Activated B cell treated with CpG ODN at 0.5 μM for 24 hours (primary cell): ENCODE measurements around the gene KIRREL3. TPM values are rescaled to one million over a fixed set of nuclear protein-coding genes. Genes with fewer than 3 reads are reported as not detected.
"Not testable (repeated sequence)": the region's sequence is repeated elsewhere in the genome, so short reads cannot be mapped to it uniquely, and the experiment has no call there.

Experiments
- ATAC-seq: fragments of 200-7000 bp; cut with Tn5 transposase; one replicate; pipeline ENCODE4 v1.10.0; 2021; ENCODE audit warnings: low read depth, mild to moderate bottlenecking, moderate library complexity
- CTCF ChIA-PET: fragments of 350-600 bp; sonication (Branson Sonifier 250); formaldehyde crosslinking; loops from one replicate; lab custom pipeline; 2021; ENCODE audit warnings: antibody characterized with exemption; lab: Charles Lee
- POLR2A ChIA-PET: fragments of 350-600 bp; sonication (Branson Sonifier 250); formaldehyde crosslinking; loops from one replicate; lab custom pipeline; 2021; ENCODE audit warnings: antibody characterized with exemption; lab: Charles Lee
- DNase-seq: peaks from one replicate; pipeline ENCODE4 v3.0.0; 2022
- H3K27ac Mint-ChIP-seq: one replicate; pipeline ENCODE4 v1.8.0; 2020; ENCODE audit warnings: mixed read lengths
- H3K27me3 Mint-ChIP-seq: one replicate; pipeline ENCODE4 v1.8.0; 2021; ENCODE audit warnings: mixed read lengths
- H3K36me3 Mint-ChIP-seq: one replicate; pipeline ENCODE4 v1.8.0; 2021; ENCODE audit warnings: low read depth, mixed read lengths
- H3K4me1 Mint-ChIP-seq: one replicate; pipeline ENCODE4 v1.8.0; 2021; ENCODE audit warnings: mixed read lengths
- H3K4me3 Mint-ChIP-seq: one replicate; pipeline ENCODE4 v1.8.0; 2020; ENCODE audit warnings: mild to moderate bottlenecking, mixed read lengths
- H3K9me3 Mint-ChIP-seq: one replicate; pipeline ENCODE4 v1.8.0; 2020; ENCODE audit warnings: mixed read lengths
- intact Hi-C: fragments of 100-400 bp; cut with micrococcal nuclease; formaldehyde crosslinking; loops from one replicate; pipeline ENCODE4 v1.15.1; 2024
- total RNA-seq: library from RNA; stranded (reverse); gene quantifications from 2 replicates; pipeline ENCODE4 v1.2.3, GENCODE V29; 2022
- TF ChIP-seq, protein P1 (sequence below): fragments of 200-600 bp; IDR thresholded peaks from one replicate; pipeline ENCODE4 v1.8.0; 2022; ENCODE audit warnings: antibody characterized with exemption, mild to moderate bottlenecking

KIRREL3 gene
- total RNA-seq, 1 donor from 2014 or later, result not detected

DNA sequence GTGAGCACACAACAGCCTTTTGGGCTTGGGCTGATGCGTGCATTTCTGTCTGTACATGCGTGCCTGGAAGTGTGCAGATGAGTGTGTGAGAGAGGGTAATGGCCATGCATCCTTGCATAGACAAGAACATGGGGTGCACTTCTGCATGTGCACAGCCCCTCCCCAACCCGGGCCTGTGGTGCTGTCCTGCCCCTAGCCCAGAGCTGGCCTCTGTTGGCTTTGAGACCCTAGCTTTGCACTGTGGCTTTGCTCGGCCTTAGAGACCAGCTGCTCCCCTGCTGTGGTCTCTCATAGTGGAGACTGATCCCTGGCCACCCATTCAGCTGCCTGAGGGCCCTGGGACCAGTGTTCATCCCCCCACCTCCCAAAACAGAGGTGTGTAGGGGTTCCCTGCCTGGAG lies 619.7 kb downstream of the KIRREL3 start:
- Mint-ChIP-seq H3K4me3 (no peak overlapping the region), H3K27me3 (no peaks in the 10 kb centered on the region), H3K4me1 (no peaks in the 10 kb centered on the region), H3K27ac (no peak overlapping the region), H3K36me3 (no peaks in the 10 kb centered on the region), H3K9me3 (no peaks in the 10 kb centered on the region)
- no peak for DNase-seq
- intact Hi-C loops, result no loop called here
- POLR2A ChIA-PET, result no interaction called here
- ATAC-seq, result no peak
- CTCF ChIA-PET, result no interaction called here
- TF ChIP-seq, protein P1, sequence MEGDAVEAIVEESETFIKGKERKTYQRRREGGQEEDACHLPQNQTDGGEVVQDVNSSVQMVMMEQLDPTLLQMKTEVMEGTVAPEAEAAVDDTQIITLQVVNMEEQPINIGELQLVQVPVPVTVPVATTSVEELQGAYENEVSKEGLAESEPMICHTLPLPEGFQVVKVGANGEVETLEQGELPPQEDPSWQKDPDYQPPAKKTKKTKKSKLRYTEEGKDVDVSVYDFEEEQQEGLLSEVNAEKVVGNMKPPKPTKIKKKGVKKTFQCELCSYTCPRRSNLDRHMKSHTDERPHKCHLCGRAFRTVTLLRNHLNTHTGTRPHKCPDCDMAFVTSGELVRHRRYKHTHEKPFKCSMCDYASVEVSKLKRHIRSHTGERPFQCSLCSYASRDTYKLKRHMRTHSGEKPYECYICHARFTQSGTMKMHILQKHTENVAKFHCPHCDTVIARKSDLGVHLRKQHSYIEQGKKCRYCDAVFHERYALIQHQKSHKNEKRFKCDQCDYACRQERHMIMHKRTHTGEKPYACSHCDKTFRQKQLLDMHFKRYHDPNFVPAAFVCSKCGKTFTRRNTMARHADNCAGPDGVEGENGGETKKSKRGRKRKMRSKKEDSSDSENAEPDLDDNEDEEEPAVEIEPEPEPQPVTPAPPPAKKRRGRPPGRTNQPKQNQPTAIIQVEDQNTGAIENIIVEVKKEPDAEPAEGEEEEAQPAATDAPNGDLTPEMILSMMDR, result no peak

DNA sequence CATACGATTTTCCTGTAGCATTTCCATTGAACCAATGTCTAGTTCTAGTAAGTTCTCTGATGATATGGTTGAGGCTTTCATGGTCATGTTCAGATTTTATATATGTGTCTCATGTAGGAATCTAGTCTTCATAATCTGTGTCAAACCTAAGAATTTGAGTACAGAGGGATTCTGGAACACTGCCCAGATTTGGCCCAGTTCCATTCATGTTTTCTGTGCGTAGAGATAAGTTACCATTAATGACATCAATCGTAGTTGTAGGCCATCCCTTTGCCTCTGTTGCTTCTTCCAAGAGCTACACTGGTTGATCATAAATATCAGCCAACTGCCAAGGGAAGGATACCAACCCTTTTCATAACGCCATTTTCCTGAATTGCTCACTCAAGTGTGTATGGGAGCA lies 621.8 kb downstream of the KIRREL3 start:
- Mint-ChIP-seq H3K27me3 (no peaks in the 10 kb centered on the region), H3K27ac (no peak overlapping the region), H3K4me3 (no peak overlapping the region), H3K36me3 (no peaks in the 10 kb centered on the region), H3K4me1 (no peaks in the 10 kb centered on the region), H3K9me3 (no peaks in the 10 kb centered on the region)
- CTCF ChIA-PET, result no interaction called here
- ATAC-seq, result no peak
- TF ChIP-seq, protein P1, result no peak
- no peak for DNase-seq
- POLR2A ChIA-PET, result no interaction called here
- intact Hi-C loops, result no loop called here

DNA sequence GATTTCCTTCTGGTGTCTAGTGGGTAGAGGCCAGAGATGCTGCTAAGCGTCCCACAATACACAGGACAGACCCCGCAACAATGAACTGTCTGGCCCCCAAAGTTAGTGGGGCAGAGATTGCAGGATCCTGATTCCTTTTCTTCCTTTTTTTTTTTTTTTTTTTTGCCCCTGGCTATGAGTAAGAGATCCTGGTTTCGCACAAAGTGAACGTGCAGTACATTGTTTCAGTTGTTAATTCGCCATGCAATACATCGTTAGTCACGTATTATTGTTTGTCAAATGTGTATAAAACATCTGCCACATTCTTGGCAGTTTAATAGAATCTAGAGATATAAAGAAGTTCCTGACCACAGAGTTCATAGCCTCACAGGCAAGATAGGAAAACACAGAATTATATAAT lies 624.8 kb downstream of the KIRREL3 start:
- Mint-ChIP-seq H3K27ac (no peak overlapping the region), H3K4me1 (no peaks in the 10 kb centered on the region), H3K36me3 (no peaks in the 10 kb centered on the region), H3K27me3 (no peaks in the 10 kb centered on the region), H3K4me3 (no peak overlapping the region), H3K9me3 (no peaks in the 10 kb centered on the region)
- TF ChIP-seq, protein P1, result no peak
- DNase-seq, result no peak
- ATAC-seq, result no peak
- CTCF ChIA-PET, result no interaction called here
- intact Hi-C loops, result no loop called here
- POLR2A ChIA-PET, result no interaction called here

DNA sequence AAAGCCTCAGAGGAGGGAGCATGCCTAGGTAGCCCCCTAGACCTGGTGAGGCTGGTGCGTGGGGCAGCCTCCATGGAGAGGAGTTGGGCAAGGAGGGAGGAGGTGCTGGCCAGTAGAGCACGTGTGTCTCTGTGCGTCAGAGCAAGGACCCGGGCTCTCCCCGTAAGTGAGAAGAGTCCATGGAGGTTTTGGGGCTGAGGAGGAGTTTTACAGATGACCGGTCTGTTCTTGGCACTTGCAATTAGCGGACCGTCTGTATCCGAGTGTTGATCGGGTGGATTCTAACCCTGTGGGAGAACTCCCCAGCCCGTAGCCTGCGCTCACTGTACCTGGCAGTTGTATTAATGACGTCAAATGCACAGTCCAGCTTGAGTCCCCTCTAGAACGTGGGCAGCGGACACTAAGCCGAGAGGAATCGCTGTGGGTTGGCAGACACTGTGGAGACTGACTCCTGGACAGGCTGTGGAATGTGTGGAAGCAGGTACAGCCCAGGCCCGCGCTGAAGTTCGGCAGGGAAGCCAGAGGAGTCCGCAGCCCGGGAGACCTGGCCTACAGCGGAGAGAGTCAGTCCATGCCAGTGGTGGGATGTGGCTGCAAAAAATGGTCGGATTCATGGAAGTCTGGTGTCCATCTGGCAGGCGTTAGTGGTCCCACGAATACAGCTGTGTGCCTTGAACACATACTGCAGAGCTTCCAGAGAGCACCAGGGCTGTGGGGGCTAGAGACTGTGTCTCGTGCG lies 625.8 kb downstream of the KIRREL3 start:
- POLR2A ChIA-PET, H3K4me1 Mint-ChIP-seq, ATAC-seq, H3K27me3 Mint-ChIP-seq, DNase-seq, H3K27ac Mint-ChIP-seq, H3K4me3 Mint-ChIP-seq, H3K36me3 Mint-ChIP-seq, intact Hi-C loops, H3K9me3 Mint-ChIP-seq, CTCF ChIA-PET: not testable (repeated sequence)

DNA sequence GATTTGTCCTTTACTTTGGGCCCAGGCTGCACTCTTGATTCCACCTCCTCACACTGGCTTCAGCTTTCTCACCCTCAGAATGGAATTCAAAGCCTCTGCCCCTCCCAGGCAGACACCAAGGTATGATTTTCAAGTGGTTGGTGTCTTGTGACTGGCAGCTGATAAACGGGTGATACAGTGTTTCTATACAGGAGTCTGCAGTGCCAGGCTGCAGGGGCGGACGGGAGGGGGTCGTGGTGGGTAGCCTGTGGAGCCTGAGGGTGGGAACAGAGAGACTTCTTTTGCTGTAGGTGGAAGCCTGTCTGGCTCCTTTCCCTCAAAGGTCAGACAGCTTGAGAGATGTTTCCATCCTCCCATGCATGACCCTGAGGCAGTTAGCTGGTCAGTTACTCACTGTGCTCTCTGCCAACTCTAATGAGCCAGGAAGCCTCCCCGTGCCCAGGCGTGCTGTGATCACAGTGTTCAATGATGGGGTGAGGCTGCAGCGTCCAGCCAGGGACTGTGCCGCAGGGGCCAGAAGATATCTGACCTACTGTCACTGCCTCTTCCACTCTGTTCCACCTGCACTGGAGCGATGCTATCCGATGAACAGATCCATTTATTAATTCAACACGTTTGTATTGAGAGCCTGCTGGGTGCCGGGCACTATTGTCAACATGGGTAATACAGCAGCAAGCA lies 627.0 kb downstream of the KIRREL3 start:
- POLR2A ChIA-PET, H3K9me3 Mint-ChIP-seq, ATAC-seq: not testable (repeated sequence)

More for the DNA sequence above, 627.0 kb downstream of the KIRREL3 start:
- H3K4me1 Mint-ChIP-seq, CTCF ChIA-PET, intact Hi-C loops, H3K27me3 Mint-ChIP-seq, DNase-seq, H3K4me3 Mint-ChIP-seq, H3K27ac Mint-ChIP-seq, H3K36me3 Mint-ChIP-seq: not testable (repeated sequence)
